HG03039 (cell line): Measurements from ENCODE around the gene FAM13B.
"Not testable (repeated sequence)": the region's sequence is repeated elsewhere in the genome, so short reads cannot be mapped to it uniquely, and the experiment has no call there.

Experiments
- ATAC-seq: cut with Tn5 transposase; IDR thresholded peaks from one replicate; pipeline ENCODE4 v1.9.1; 2021; ENCODE audit warnings: mild to moderate bottlenecking, moderate library complexity; ENCODE audit not compliant: unreplicated experiment

Gene FAM13B

GRCh38 chr5:137989419-137989818 lies 43.5 kb downstream of the FAM13B start:
- ATAC-seq, result no peak

- no peak for ATAC-seq
These were observed 57.7 kb downstream of the FAM13B start for GRCh38 chr5:137975208-137975607.

DNA sequence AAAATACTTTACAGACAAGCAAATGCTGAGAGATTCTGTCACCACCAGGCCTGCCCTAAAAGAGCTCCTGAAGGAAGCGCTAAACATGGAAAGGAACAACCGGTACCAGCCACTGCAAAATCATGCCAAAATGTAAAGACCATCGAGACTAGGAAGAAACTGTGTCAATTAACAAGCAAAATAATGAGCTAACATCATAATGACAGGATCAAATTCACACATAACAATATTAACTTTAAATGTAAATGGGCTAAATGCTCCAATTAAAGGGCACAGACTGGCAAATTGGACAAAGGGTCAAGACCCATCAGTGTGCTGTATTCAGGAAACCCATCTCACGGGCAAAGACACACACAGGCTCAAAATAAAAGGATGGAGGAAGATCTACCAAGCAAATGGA lies 62.5 kb downstream of the FAM13B start:
- not testable (repeated sequence) for ATAC-seq

DNA sequence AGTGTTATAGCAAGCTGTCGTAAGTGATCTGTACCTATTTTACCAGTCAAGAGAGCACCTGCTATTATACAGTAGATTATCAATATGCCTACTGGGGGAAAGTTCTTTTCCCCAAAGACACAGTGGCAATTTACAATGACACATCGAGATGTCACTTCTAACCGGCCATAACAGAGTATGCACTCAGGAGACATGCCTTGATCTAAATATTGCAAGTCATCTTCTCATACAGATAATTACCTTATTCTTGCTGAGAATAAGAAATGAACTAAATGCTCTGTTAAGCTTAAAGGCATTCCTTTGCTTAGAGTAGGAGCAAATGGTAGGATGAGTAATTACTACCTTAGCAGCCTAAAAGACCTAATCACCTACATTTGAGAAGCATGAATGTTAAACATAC lies 72.1 kb downstream of the FAM13B start:
- no peak for ATAC-seq

- no peak for ATAC-seq
These were observed 72.7 kb downstream of the FAM13B start for GRCh38 chr5:137960141-137960540.

- no peak for ATAC-seq
These were observed 73.4 kb downstream of the FAM13B start for GRCh38 chr5:137959488-137959887.

- ATAC-seq, result no peak
These were observed 74.9 kb downstream of the FAM13B start for GRCh38 chr5:137957948-137958347.

- ATAC-seq, result no peak
These were observed 78.6 kb downstream of the FAM13B start for GRCh38 chr5:137954131-137954879.

GRCh38 chr5:137945825-137946224 lies 87.1 kb downstream of the FAM13B start:
- ATAC-seq, result no peak

- ATAC-seq, result not testable (repeated sequence)
These were observed 88.6 kb downstream of the FAM13B start for GRCh38 chr5:137944280-137944679.

DNA sequence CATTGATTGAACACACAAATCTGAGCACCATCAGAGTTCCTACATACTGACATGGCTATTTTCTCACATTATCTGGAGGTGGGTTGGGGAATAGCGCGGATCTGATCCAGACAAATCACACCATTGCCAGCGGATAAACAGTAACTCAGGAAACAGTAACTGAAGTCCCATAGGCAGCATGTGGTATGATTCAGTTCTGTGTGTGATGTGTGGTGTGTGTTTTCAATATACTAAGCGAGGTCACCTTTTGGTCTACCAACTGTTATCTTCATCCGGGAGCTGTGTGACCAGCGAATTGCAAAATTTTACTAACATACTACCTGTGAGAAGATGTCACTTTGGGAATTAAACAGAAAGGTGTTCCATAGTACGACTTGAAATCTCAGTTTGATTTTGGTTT lies 93.5 kb downstream of the FAM13B start:
- ATAC-seq, result no peak

GRCh38 chr5:137938751-137939143 lies 94.1 kb downstream of the FAM13B start:
- no peak for ATAC-seq

- no peak for ATAC-seq
These were observed 94.7 kb downstream of the FAM13B start for GRCh38 chr5:137937994-137938750.

DNA sequence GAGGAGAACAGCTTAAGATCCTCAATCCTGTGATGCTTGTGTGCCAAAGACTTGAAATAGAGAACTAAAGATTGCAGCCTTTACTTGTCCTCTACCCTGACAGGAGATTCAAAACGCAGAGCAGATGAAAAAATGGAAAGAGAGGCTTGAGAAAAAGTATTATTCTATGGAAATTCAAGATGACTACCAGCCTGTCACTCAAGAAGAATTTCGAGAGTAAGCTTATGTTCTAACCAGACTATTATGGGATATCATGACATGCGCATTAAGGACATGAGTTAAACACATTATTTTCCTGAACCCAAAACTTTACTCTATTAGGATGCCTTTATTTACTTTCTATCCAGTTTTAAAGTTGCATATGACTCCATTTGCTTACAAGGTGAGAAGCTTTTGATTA lies 97.2 kb downstream of the FAM13B start:
- ATAC-seq, result no peak

DNA sequence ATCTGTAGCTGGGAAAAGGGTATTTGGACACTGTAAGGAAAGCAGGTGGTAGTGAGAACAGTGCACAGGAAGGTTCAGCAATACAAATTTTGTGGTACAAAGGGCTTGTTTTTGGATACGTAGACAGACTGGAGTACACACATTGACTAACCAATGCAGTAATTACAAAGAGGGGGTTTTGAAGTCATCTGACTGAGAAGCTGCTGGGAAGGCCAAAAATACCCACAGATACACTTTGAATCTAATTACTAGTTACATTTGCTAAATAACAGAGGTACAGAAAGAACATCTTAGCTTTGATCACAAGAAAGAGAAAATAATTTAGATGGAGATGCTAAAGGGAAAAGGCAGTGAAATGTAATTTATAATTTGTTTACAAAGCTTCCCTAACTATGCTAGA lies 97.7 kb downstream of the FAM13B start:
- peak; percentile 45 for ATAC-seq

GRCh38 chr5:137933491-137933911 lies 99.4 kb downstream of the FAM13B start:
- no peak for ATAC-seq

DNA sequence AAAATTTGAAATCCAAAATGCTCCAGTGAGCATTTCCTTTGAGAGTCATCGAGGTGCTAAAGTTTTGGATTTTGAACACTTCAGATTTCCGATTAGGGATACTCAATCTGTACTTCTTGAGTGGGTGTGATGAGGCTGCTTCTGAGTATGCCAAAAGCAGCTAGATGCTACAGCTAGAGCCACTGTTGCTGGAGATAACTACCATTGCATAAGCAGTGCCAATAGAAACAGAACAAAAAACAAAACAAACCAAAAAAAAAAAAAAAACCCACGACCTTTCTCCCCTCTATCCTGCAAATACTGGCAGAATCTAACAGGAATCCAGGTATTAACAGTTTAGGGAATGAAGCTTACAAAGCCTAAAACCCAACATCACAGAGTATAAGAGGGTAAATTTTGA lies 100.1 kb downstream of the FAM13B start:
- ATAC-seq, result no peak

DNA sequence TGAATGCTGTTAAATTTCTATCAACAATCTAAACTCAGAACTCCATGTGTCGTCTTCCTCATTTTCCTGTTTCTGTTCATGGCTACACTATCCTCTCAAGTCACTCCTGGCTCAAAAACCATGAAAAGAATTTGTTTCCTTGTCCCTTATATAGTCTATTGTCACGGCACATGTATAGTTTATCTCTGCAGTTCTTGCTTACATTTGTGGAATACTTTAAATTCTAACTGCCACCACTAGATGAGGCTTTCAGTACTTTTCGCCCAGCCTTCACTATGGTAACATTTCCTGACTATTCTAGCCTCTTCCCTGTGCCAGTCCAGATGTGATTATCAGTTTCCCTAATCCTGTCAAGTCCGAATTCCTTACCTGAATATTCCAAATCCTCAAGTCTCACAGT lies 109.0 kb downstream of the FAM13B start:
- no peak for ATAC-seq

DNA sequence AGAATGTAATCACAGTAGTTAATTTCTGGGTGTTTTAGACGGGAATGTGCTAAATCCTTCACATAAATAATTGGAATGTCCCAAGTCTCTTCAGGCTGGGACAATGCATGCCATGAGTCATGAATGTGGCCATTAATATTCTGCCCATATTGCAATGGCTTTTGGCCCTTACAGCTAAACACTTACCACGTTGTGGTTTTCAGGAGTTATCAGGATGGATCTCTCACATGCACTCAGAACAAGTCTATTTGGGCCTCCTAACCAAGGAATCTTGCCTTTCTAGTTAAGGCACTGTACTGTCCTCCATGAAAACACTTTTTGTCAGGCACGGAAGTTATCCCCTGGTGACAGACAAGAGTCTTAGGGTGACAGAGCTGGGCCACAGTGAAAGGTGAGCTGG lies 110.9 kb downstream of the FAM13B start:
- no peak for ATAC-seq

- ATAC-seq, result no peak
These were observed 116.0 kb downstream of the FAM13B start for GRCh38 chr5:137916923-137917322.

GRCh38 chr5:137914758-137915157 lies 118.1 kb downstream of the FAM13B start:
- no peak for ATAC-seq

DNA sequence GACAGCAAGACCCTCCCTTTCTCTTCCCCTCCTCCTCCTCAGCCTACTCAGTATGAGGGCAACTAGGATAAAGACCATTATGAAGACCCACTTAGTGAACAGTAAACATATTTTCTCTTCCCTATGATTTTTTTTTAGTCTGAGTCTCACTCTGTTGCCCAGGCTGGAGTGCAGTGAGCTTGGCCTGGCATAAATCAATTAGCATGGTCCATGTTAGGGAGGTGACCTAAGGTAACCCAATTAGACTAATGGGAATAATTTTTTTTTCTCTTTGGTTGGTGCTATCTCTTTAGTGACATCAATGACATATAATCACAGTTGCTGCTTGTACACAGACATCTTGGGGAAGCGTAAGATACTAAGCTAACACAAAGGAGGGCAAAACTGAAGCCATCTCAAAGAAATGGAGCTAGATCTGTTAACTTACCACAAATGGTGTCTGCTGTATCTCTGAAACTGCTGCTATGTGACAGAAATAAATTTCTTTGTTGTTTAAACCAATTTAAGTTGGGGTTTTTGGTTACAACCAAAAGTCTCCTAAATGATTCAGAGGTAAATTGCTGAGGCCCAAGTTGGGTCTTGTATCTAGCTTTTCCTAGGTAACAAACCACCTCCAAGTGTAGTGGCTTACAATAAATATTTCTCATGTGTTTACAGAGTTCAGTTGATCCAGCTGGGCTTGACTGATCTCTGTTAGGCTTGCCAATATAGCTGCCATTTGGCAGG lies 130.3 kb downstream of the FAM13B start:
- ATAC-seq, result no peak
